HCT116 (cell line): ENCODE measurements around the gene PARD6G. TPM values are rescaled to one million over a fixed set of nuclear protein-coding genes. Genes with fewer than 3 reads are reported as not detected.

Experiments used
- ATAC-seq: fragments of 200-7000 bp; cut with Tn5 transposase; 2 replicates; pipeline ENCODE4 v1.9.1; 2020; ENCODE audit warnings: mild to moderate bottlenecking, moderate library complexity
- BruUV-seq: library from RNA; stranded (reverse); fragments of 400-500 nt; replicated peaks from 2 replicates; lab custom pipeline; 2021; lab: Mats Ljungman, UMichigan
- CTCF ChIA-PET: fragments of 300-600 bp; sonication (Branson Sonifier 250); formaldehyde crosslinking; loops from one replicate; lab custom pipeline; 2021; ENCODE audit warnings: antibody characterized with exemption; lab: Charles Lee
- POLR2A ChIA-PET: fragments of 300-600, 350-600 bp; sonication (Branson Sonifier 250); formaldehyde crosslinking; loops from one replicate; lab custom pipeline; 2021; ENCODE audit warnings: antibody characterized with exemption; lab: Charles Lee
- RAD21 ChIA-PET, 2 experiments: fragments of 300-600 bp; sonication (Branson Sonifier 250); formaldehyde crosslinking; loops; one replicate each; lab custom pipeline; 2023; ENCODE audit warnings: low total read pairs in 2 of 2; ENCODE audit not compliant: uncharacterized antibody in 2 of 2, unreplicated experiment in 2 of 2, low non-redundant PET in 1 of 2; lab: Charles Lee
- DNase-seq: peaks from one replicate; pipeline ENCODE4 v3.0.0-alpha.2; 2010; ENCODE audit warnings: low read depth, low spot score
- H2AFZ ChIP-seq: fragments of 200-600 bp; shearing (Covaris generic), sonication (generic); 2 replicates; pipeline ENCODE4 v1.6.1; 2017; ENCODE audit warnings: low read depth, mixed run types, mixed read lengths, antibody characterized with exemption, low read length; ENCODE audit not compliant: poor library complexity, severe bottlenecking
- H3K27ac ChIP-seq: 2 replicates; pipeline ENCODE4 v1.5.1; 2012; ENCODE audit warnings: low read depth, low read length
- H3K27me3 ChIP-seq: fragments of 200-600 bp; sonication (generic); 2 replicates; pipeline ENCODE4 v1.6.1; 2016; ENCODE audit warnings: mixed run types, low read length, mixed read lengths; ENCODE audit not compliant: insufficient read depth
- H3K36me3 ChIP-seq, 2 experiments: fragments of 200-500 bp in 1 of 2; fragments of 200-600 bp in 1 of 2; sonication (Bioruptor generic) in 1 of 2; sonication (generic) in 1 of 2; 2 replicates each; pipeline versions ENCODE4 v1.5.1 to v1.6.1; 2014 to 2016; ENCODE audit warnings: low read length in 2 of 2, inconsistent platforms in 1 of 2, mixed read lengths in 1 of 2, mixed run types in 1 of 2; ENCODE audit not compliant: insufficient read depth in 2 of 2, control insufficient read depth in 1 of 2
- H3K4me1 ChIP-seq, 2 experiments: fragments of 200-600 bp in 1 of 2; sonication (generic) in 1 of 2; 2 replicates each; pipeline versions ENCODE4 v1.5.1 to v1.6.1; 2012 to 2017; ENCODE audit warnings: low read length in 2 of 2, inconsistent platforms in 1 of 2, mild to moderate bottlenecking in 1 of 2, mixed read lengths in 1 of 2, mixed run types in 1 of 2, moderate library complexity in 1 of 2; ENCODE audit not compliant: insufficient read depth in 2 of 2, control insufficient read depth in 1 of 2
- H3K4me2 ChIP-seq: fragments of 200-600 bp; sonication (generic); 2 replicates; pipeline ENCODE4 v1.6.1; 2017; ENCODE audit warnings: mixed run types, low read length, mixed read lengths
- H3K4me3 ChIP-seq, 2 experiments: fragments of 200-600 bp in 1 of 2; sonication (generic) in 1 of 2; replicated peaks in 1 of 2; 2 replicates each; pipeline ENCODE4 v1.5.1; 2011 to 2016; ENCODE audit warnings: low read length in 2 of 2, control low read depth in 1 of 2, low read depth in 1 of 2, mild to moderate bottlenecking in 1 of 2, mixed read lengths in 1 of 2, mixed run types in 1 of 2
- H3K79me2 ChIP-seq: fragments of 200-600 bp; sonication (generic); 2 replicates; pipeline ENCODE4 v1.6.1; 2017; ENCODE audit warnings: mild to moderate bottlenecking, mixed run types, low read length, moderate library complexity, mixed read lengths; ENCODE audit not compliant: insufficient read depth
- H3K9ac ChIP-seq: fragments of 200-600 bp; sonication (generic); 2 replicates; pipeline ENCODE4 v1.6.1; 2016; ENCODE audit warnings: low read length, mixed read lengths
- H3K9me2 ChIP-seq: fragments of 200-600 bp; sonication (generic), shearing (Covaris generic); 2 replicates; pipeline ENCODE4 v1.6.1; 2017; ENCODE audit warnings: mixed run types, mild to moderate bottlenecking, moderate library complexity; ENCODE audit not compliant: insufficient read depth
- H3K9me3 ChIP-seq, 2 experiments: fragments of 200-500 bp in 1 of 2; fragments of 200-600 bp in 1 of 2; sonication (Bioruptor generic) in 1 of 2; sonication (generic) in 1 of 2; 2 replicates each; pipeline ENCODE4 v1.6.1; 2014 to 2017; ENCODE audit warnings: low read length in 2 of 2, mixed read lengths in 2 of 2, inconsistent platforms in 1 of 2, low read depth in 1 of 2, mild to moderate bottlenecking in 1 of 2, mixed run types in 1 of 2, moderate library complexity in 1 of 2; ENCODE audit not compliant: control insufficient read depth in 1 of 2, insufficient read depth in 1 of 2
- H4K20me1 ChIP-seq: fragments of 200-600 bp; sonication (generic), shearing (Covaris generic); 2 replicates; pipeline ENCODE4 v1.6.1; 2017; ENCODE audit warnings: mixed run types, mild to moderate bottlenecking, moderate library complexity; ENCODE audit not compliant: insufficient read depth
- EZH2 ChIP-seq: fragments of 200-600 bp; sonication (generic); IDR thresholded peaks from 2 replicates; pipeline ENCODE4 v1.6.1; 2017; ENCODE audit warnings: antibody characterized with exemption, mixed run types
- EZH2phosphoT487 ChIP-seq: fragments of 200-600 bp; IDR thresholded peaks from 2 replicates; pipeline ENCODE4 v1.6.1; 2018; ENCODE audit warnings: antibody characterized with exemption, borderline replicate concordance
- JUND ChIP-seq: IDR thresholded peaks from 2 replicates; pipeline ENCODE4 v1.6.1; 2012
- POLR2A ChIP-seq: IDR thresholded peaks from 2 replicates; pipeline ENCODE4 v1.7.0; 2011; ENCODE audit warnings: borderline replicate concordance; ENCODE audit not compliant: insufficient read depth, insufficient read length; ENCODE audit errors: extremely low read depth
- POLR2AphosphoS5 ChIP-seq: IDR thresholded peaks from 2 replicates; pipeline ENCODE4 v1.6.1; 2011; ENCODE audit warnings: mild to moderate bottlenecking, low read depth, low read length, moderate library complexity
- SIN3A ChIP-seq: IDR thresholded peaks from 2 replicates; pipeline ENCODE4 v1.6.1; 2012; ENCODE audit warnings: low read depth
- SRF ChIP-seq: IDR thresholded peaks from 2 replicates; pipeline ENCODE4 v1.6.1; 2012; ENCODE audit warnings: low read depth
- TCF7L2 ChIP-seq: IDR thresholded peaks from 2 replicates; pipeline ENCODE4 v1.7.0; 2011; ENCODE audit warnings: borderline replicate concordance, inconsistent platforms; ENCODE audit not compliant: insufficient read depth, insufficient read length; ENCODE audit errors: extremely low read depth
- YY1 ChIP-seq: IDR thresholded peaks from 2 replicates; pipeline ENCODE4 v1.6.1; 2011; ENCODE audit warnings: low read length, low read depth, moderate library complexity, mild to moderate bottlenecking; ENCODE audit not compliant: insufficient replicate concordance; ENCODE audit errors: extremely low read depth
- ZFX ChIP-seq: fragments of 450-650 bp; IDR thresholded peaks from 2 replicates; pipeline ENCODE4 v1.6.1; 2017
- ZNF274 ChIP-seq: fragments of 200-500 bp; sonication (Bioruptor generic); IDR thresholded peaks from 2 replicates; pipeline ENCODE4 v1.6.1; 2014; ENCODE audit warnings: mild to moderate bottlenecking, low read depth, low read length, inconsistent platforms
- intact Hi-C: fragments of 100-400 bp; cut with micrococcal nuclease; formaldehyde crosslinking; loops from 2 replicates; pipeline ENCODE4 v1.10.0; 2022
- total RNA-seq: library from RNA; stranded (reverse); gene quantifications from one replicate; pipeline ENCODE4 v1.2.1, GENCODE V29; 2021; ENCODE audit not compliant: unreplicated experiment
- TF ChIP-seq, protein P1 (sequence below), 3 experiments: fragments of 200-600 bp in 1 of 3; sonication (generic) in 1 of 3; IDR thresholded peaks in 2 of 3; conservative IDR thresholded peaks in 1 of 3; 2 replicates each; pipeline ENCODE4 v1.5.1; 2012 to 2017; ENCODE audit warnings: low read depth in 2 of 3, low read length in 2 of 3, antibody characterized with exemption in 1 of 3, borderline replicate concordance in 1 of 3, control low read depth in 1 of 3, mild to moderate bottlenecking in 1 of 3, mixed read lengths in 1 of 3, mixed run types in 1 of 3, moderate library complexity in 1 of 3; ENCODE audit not compliant: insufficient read depth in 1 of 3
- TF ChIP-seq, protein P2 (sequence below): IDR thresholded peaks from 2 replicates; pipeline ENCODE4 v1.6.1; 2012; ENCODE audit warnings: low read depth
- TF ChIP-seq, protein P3 (sequence below): IDR thresholded peaks from 2 replicates; pipeline ENCODE4 v1.6.1; 2011; ENCODE audit warnings: mild to moderate bottlenecking, low read length, moderate library complexity; ENCODE audit not compliant: insufficient replicate concordance; ENCODE audit errors: extremely low read depth
- TF ChIP-seq, protein P4 (sequence below): IDR thresholded peaks from 2 replicates; pipeline ENCODE4 v1.6.1; 2012

PARD6G gene
- total RNA-seq, 1 experiment from 2014 or later: 12.8 TPM

DNA sequence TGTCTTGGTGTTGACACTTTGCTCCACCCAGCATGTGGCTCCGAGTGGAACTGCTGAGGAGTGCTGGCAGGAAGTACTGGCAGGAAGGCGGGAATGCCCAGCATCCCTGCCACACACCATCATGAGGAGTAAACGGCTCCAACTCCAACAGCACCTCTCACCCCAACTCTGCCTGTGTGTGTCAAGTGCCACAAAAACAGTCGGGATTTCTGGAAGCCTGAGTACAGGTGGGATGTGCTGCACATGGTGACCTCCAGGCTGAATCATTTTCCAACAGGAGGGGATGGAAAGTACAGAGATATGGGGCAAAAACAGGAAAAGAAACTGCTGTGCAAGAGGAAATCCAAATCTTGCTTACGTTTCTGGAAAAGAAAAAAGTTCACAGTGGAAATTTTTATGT, 53.6 kb downstream of the PARD6G start:
- TF ChIP-seq, protein P1, sequence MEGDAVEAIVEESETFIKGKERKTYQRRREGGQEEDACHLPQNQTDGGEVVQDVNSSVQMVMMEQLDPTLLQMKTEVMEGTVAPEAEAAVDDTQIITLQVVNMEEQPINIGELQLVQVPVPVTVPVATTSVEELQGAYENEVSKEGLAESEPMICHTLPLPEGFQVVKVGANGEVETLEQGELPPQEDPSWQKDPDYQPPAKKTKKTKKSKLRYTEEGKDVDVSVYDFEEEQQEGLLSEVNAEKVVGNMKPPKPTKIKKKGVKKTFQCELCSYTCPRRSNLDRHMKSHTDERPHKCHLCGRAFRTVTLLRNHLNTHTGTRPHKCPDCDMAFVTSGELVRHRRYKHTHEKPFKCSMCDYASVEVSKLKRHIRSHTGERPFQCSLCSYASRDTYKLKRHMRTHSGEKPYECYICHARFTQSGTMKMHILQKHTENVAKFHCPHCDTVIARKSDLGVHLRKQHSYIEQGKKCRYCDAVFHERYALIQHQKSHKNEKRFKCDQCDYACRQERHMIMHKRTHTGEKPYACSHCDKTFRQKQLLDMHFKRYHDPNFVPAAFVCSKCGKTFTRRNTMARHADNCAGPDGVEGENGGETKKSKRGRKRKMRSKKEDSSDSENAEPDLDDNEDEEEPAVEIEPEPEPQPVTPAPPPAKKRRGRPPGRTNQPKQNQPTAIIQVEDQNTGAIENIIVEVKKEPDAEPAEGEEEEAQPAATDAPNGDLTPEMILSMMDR (IDR thresholded peaks at IDR 0.05 in 2 of 3, conservative IDR thresholded peaks at IDR 0.05 in 1 of 3; ENCODE audit: borderline replicate concordance in 1 of 3, insufficient read depth in 1 of 3, low read depth in 2 of 3, low read length in 2 of 3): no peak
- TF ChIP-seq, protein P2, sequence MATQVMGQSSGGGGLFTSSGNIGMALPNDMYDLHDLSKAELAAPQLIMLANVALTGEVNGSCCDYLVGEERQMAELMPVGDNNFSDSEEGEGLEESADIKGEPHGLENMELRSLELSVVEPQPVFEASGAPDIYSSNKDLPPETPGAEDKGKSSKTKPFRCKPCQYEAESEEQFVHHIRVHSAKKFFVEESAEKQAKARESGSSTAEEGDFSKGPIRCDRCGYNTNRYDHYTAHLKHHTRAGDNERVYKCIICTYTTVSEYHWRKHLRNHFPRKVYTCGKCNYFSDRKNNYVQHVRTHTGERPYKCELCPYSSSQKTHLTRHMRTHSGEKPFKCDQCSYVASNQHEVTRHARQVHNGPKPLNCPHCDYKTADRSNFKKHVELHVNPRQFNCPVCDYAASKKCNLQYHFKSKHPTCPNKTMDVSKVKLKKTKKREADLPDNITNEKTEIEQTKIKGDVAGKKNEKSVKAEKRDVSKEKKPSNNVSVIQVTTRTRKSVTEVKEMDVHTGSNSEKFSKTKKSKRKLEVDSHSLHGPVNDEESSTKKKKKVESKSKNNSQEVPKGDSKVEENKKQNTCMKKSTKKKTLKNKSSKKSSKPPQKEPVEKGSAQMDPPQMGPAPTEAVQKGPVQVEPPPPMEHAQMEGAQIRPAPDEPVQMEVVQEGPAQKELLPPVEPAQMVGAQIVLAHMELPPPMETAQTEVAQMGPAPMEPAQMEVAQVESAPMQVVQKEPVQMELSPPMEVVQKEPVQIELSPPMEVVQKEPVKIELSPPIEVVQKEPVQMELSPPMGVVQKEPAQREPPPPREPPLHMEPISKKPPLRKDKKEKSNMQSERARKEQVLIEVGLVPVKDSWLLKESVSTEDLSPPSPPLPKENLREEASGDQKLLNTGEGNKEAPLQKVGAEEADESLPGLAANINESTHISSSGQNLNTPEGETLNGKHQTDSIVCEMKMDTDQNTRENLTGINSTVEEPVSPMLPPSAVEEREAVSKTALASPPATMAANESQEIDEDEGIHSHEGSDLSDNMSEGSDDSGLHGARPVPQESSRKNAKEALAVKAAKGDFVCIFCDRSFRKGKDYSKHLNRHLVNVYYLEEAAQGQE: no peak
- no peak for TF ChIP-seq POLR2A
- TF ChIP-seq TCF7L2: no peak
- TF ChIP-seq, protein P3, sequence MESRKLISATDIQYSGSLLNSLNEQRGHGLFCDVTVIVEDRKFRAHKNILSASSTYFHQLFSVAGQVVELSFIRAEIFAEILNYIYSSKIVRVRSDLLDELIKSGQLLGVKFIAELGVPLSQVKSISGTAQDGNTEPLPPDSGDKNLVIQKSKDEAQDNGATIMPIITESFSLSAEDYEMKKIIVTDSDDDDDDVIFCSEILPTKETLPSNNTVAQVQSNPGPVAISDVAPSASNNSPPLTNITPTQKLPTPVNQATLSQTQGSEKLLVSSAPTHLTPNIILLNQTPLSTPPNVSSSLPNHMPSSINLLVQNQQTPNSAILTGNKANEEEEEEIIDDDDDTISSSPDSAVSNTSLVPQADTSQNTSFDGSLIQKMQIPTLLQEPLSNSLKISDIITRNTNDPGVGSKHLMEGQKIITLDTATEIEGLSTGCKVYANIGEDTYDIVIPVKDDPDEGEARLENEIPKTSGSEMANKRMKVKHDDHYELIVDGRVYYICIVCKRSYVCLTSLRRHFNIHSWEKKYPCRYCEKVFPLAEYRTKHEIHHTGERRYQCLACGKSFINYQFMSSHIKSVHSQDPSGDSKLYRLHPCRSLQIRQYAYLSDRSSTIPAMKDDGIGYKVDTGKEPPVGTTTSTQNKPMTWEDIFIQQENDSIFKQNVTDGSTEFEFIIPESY: no peak
- TF ChIP-seq SRF: no peak
- TF ChIP-seq SIN3A: no peak
- TF ChIP-seq ZNF274: no peak
- no peak for TF ChIP-seq ZFX
- TF ChIP-seq YY1: no peak
- TF ChIP-seq JUND: no peak
- no peak for TF ChIP-seq EZH2phosphoT487
- TF ChIP-seq, protein P4, sequence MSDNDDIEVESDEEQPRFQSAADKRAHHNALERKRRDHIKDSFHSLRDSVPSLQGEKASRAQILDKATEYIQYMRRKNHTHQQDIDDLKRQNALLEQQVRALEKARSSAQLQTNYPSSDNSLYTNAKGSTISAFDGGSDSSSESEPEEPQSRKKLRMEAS: no peak
- no peak for TF ChIP-seq POLR2AphosphoS5
- TF ChIP-seq EZH2: no peak
- Histone ChIP-seq H3K79me2 (no peaks in the 10 kb centered on the region), H3K9me3 (no peaks in the 10 kb centered on the region), H3K9ac (no peak overlapping the region), H3K9me2 (no peaks in the 10 kb centered on the region), H3K36me3 (no peaks in the 10 kb centered on the region), H3K4me1 (no peaks in the 10 kb centered on the region), H3K4me3 (no peak overlapping the region), H4K20me1 (no peaks in the 10 kb centered on the region), H2AFZ (no peak overlapping the region), H3K27me3 (no peaks in the 10 kb centered on the region), H3K27ac (no peak overlapping the region), H3K4me2 (no peak overlapping the region)
- ATAC-seq: no peak
- intact Hi-C loops: no loop called here
- no peak for DNase-seq
- ChIA-PET POLR2A (no interaction called here), RAD21 (no interaction called here), CTCF (no interaction called here)
- no TSS peak for BruUV-seq
